ENCODE results near the gene METTL24. TPM values are rescaled to one million over a fixed set of nuclear protein-coding genes. Genes with fewer than 3 reads are reported as not detected.
A peak's percentile ranks its signal among the peaks of the same experiment; 100 is the strongest.

The METTL24 gene, protein sequence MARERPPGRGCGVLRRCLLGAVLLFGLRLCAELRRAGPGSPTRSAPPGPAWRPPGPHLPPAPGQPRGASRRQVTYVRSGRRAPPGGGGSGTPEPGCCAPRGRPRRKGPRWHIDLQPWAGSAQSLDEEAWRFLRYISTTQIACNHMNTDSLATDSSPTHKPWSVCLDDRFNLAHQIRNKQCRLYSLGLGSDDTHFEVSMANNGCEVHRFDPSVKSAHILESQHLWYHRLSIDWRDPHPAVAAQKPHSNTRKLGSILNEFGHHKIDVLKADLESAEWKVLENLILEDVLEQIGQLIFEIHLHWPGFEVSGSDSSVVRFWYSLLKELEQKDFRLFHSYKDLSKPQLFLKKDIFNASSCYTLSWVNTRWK
- total RNA-seq = 7.7 and 8.4 TPM in 2 replicates
- polyA plus RNA-seq = 4.3 and 6.8 TPM in 2 replicates

DNA sequence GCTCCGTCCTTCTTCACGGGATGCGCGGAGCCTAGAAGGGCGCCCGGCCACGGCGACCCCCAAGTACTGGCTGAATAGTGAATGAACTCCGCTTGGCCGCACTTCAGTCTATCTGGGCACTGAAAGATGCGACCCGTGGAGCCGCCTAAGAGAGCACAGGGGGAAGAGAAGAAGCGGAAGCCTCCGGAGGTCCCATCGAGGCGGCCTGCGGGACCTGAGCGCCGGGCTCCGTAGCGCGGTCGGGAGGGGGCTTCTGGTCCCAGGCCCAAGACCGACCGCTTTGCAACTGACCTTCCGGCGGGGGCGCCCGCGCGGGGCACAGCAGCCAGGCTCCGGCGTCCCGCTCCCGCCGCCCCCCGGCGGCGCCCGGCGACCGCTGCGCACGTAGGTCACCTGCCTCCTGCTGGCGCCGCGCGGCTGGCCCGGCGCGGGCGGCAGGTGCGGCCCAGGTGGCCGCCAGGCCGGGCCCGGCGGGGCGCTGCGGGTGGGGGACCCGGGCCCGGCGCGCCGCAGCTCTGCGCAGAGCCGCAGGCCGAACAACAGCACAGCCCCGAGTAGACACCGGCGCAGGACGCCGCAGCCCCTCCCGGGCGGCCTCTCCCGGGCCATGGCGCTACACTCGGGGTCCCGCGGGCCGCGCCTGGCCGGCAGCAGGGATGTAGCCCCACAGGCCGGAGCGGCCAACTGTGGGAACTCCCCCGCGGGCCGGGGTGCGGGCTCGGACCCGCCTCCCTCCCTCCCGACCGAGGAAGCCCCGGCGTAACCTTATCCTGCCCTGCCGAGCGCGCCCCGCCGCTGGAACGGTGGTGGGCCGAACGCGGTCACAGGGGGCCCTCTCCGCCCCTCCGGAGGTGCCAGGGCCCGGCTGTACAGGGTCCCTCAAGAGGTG is at the start of gene METTL24:
Gene METTL24 (minus strand): TSS at position 686 of the 889 bp plus-strand sequence. CDS start 77 bp downstream, at position 609.
- Histone ChIP-seq H3K9me3 (ENCODE audit: low read depth) (no peaks in the 10 kb centered on the region), H3K36me3 (no peaks in the 10 kb centered on the region), H3K4me3 (peak within 1 kb of the TSS; percentile 39), H3K27me3 (no peaks in the 10 kb centered on the region), H3K4me1 (ENCODE audit: low read depth) (peaks cover 37% of the 10 kb centered on the region), H3K27ac (peak within 1 kb of the TSS; percentile 82)
- peak in 1 of 2 donors; percentile 56 for DNase-seq (ENCODE audit: low read depth in 1 of 2, low spot score in 1 of 2)
- TF ChIP-seq, protein P1, sequence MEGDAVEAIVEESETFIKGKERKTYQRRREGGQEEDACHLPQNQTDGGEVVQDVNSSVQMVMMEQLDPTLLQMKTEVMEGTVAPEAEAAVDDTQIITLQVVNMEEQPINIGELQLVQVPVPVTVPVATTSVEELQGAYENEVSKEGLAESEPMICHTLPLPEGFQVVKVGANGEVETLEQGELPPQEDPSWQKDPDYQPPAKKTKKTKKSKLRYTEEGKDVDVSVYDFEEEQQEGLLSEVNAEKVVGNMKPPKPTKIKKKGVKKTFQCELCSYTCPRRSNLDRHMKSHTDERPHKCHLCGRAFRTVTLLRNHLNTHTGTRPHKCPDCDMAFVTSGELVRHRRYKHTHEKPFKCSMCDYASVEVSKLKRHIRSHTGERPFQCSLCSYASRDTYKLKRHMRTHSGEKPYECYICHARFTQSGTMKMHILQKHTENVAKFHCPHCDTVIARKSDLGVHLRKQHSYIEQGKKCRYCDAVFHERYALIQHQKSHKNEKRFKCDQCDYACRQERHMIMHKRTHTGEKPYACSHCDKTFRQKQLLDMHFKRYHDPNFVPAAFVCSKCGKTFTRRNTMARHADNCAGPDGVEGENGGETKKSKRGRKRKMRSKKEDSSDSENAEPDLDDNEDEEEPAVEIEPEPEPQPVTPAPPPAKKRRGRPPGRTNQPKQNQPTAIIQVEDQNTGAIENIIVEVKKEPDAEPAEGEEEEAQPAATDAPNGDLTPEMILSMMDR (IDR thresholded peaks at IDR 0.05; ENCODE audit: low read depth, low read length) = no peak

DNA sequence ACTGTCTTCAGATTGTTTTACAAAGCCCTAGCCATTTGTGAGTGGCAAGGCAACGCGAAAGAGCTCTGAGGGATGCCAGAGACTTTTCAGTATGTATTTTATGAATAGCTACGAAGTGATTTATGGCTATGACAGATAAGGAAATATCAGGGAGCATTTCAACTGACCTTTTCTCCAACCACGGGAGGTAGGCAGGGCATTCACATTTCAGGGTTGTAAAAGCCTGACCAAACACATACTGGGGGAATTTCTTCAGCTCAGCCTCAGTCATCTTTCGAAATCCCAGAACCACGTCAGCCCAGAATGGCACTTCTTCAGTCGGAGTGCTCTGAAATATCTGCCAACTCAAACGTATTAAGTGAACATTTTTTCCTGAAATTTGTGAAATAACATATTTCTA is 46.5 kb upstream of the METTL24 start:
- DNase-seq (ENCODE audit: low read depth in 1 of 2, low spot score in 1 of 2) = peak; percentile 25 to 38
- H3K4me3 ChIP-seq = no peak overlapping the region
- H3K36me3 ChIP-seq = no peaks in the 10 kb centered on the region
- H3K27me3 ChIP-seq = no peaks in the 10 kb centered on the region
- TF ChIP-seq, protein P1 (IDR thresholded peaks at IDR 0.05; ENCODE audit: low read depth, low read length) = no peak
- no peaks in the 10 kb centered on the region for H3K9me3 ChIP-seq (ENCODE audit: low read depth)
- H3K27ac ChIP-seq = no peak overlapping the region
- H3K4me1 ChIP-seq (ENCODE audit: low read depth) = peaks cover 3% of the 10 kb centered on the region

DNA sequence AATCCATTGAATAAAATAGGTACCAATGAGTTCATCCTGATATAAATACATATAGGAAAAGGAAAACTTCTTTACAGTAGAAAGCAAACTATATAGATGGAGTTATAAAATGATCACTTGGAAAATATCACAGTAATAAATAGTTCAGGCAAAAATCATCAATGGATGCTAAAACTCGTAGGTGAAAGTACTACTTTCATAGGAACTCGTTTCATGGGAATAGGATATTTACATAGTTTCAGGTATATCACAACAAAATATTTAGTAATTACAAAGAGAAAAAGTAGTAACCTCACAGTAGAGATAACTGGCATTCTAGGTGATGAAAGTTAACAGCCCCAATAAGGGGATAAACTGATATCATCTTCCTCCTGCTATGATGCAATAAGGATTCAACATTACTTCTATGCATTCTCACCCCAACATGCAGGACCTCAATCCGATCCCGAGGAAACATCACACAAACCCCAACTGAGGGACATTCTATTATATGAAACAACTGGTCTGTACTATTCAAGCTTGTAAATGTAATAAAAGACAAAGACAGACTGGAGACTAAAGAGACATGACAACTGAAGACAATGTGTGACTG is 43.5 kb upstream of the METTL24 start:
- Histone ChIP-seq H3K9me3 (ENCODE audit: low read depth) (no peaks in the 10 kb centered on the region), H3K36me3 (no peaks in the 10 kb centered on the region), H3K27ac (no peak overlapping the region), H3K4me1 (ENCODE audit: low read depth) (peaks cover 3% of the 10 kb centered on the region), H3K27me3 (no peaks in the 10 kb centered on the region), H3K4me3 (no peak overlapping the region)
- no peak for DNase-seq (ENCODE audit: low read depth in 1 of 2, low spot score in 1 of 2)
- TF ChIP-seq, protein P1 (IDR thresholded peaks at IDR 0.05; ENCODE audit: low read depth, low read length) = no peak

DNA sequence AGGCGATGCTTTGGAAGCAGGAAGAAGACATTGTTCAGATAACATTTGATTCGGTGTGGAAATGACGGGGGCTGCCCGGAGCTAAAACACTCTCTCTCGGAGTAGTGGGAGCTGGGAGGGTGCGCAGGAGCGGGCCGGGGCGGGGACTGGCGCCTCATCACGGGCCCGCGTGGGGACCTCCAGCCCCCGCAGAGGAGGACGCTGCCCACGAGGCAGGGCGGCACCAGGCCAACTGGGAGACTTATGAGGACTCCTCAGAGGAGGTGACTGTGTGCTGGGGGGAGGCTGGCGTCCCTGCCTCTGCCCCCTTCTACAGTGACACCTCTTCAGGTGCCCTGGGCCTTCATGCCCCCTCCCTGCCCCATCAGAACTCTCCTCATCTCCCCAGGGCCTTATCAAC is 42.1 kb upstream of the METTL24 start:
- no peak overlapping the region for H3K4me3 ChIP-seq
- H3K9me3 ChIP-seq (ENCODE audit: low read depth) = no peaks in the 10 kb centered on the region
- H3K27me3 ChIP-seq = no peaks in the 10 kb centered on the region
- TF ChIP-seq, protein P1 (IDR thresholded peaks at IDR 0.05; ENCODE audit: low read depth, low read length) = no peak
- no peak for DNase-seq (ENCODE audit: low read depth in 1 of 2, low spot score in 1 of 2)
- peaks cover 3% of the 10 kb centered on the region for H3K4me1 ChIP-seq (ENCODE audit: low read depth)
- H3K27ac ChIP-seq = no peak overlapping the region
- H3K36me3 ChIP-seq = no peaks in the 10 kb centered on the region
